GM13976 (cell line): Measurements from ENCODE around the gene NKAPL.

Experiments
- DNase-seq: peaks from one replicate; pipeline ENCODE4 v3.0.0; 2012; ENCODE audit warnings: low spot score
- in situ Hi-C: fragments of 300-500 bp; cut with MboI; formaldehyde crosslinking; loops from one replicate; pipeline ENCODE4 v1.12.0; 2022; ENCODE audit warnings: low sequenced_read_pairs, mixed read lengths, inconsistent platforms; ENCODE audit not compliant: unreplicated experiment
- TF ChIP-seq, protein P1 (sequence below): IDR thresholded peaks from 2 replicates; pipeline ENCODE4 v1.5.1; 2012; ENCODE audit warnings: borderline replicate concordance, mild to moderate bottlenecking; ENCODE audit not compliant: insufficient read depth; ENCODE audit errors: extremely low read depth, missing control alignments, control extremely low read depth

NKAPL gene

DNA sequence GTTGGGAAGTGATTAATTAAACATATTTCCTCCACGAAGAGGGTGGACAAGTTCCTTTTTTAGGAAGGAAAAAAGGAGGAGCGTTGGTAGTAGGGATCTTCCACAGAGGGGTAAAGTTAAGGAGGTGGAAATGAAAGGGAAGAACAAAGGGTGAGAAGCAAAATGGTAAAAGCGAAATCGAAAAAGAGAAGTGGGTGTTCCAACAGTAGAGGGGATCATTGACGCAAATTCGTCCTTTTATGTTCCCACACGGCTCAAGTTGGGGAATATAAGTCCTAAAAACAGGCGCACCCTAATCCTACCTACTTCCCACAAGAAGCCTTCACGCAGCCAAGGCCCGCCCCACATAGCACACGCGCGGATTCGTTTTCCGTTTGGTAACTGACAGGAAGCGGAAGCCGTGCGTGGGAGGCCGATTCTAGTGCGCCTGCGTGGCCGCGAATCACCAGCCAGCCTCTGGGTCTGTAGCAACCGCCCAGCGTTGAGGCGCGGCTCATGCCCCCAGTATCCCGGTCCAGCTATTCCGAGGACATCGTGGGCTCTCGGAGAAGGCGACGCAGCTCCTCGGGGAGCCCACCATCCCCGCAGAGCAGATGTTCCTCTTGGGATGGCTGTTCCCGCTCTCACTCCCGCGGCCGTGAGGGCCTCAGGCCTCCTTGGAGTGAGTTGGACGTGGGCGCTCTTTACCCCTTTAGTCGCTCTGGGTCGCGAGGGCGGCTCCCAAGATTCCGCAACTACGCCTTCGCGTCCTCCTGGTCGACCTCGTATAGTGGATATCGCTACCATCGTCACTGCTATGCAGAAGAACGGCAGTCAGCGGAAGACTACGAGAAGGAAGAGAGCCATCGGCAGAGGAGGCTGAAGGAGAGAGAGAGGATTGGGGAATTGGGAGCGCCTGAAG is at the start of gene NKAPL:
NKAPL (plus strand) TSS at position 421 of the 901 bp plus-strand sequence; CDS start at position 496, 75 bp downstream.
- DNase-seq: peak; percentile 64
- TF ChIP-seq, protein P1, sequence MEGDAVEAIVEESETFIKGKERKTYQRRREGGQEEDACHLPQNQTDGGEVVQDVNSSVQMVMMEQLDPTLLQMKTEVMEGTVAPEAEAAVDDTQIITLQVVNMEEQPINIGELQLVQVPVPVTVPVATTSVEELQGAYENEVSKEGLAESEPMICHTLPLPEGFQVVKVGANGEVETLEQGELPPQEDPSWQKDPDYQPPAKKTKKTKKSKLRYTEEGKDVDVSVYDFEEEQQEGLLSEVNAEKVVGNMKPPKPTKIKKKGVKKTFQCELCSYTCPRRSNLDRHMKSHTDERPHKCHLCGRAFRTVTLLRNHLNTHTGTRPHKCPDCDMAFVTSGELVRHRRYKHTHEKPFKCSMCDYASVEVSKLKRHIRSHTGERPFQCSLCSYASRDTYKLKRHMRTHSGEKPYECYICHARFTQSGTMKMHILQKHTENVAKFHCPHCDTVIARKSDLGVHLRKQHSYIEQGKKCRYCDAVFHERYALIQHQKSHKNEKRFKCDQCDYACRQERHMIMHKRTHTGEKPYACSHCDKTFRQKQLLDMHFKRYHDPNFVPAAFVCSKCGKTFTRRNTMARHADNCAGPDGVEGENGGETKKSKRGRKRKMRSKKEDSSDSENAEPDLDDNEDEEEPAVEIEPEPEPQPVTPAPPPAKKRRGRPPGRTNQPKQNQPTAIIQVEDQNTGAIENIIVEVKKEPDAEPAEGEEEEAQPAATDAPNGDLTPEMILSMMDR: no peak
- in situ Hi-C loops: no loop called here

DNA sequence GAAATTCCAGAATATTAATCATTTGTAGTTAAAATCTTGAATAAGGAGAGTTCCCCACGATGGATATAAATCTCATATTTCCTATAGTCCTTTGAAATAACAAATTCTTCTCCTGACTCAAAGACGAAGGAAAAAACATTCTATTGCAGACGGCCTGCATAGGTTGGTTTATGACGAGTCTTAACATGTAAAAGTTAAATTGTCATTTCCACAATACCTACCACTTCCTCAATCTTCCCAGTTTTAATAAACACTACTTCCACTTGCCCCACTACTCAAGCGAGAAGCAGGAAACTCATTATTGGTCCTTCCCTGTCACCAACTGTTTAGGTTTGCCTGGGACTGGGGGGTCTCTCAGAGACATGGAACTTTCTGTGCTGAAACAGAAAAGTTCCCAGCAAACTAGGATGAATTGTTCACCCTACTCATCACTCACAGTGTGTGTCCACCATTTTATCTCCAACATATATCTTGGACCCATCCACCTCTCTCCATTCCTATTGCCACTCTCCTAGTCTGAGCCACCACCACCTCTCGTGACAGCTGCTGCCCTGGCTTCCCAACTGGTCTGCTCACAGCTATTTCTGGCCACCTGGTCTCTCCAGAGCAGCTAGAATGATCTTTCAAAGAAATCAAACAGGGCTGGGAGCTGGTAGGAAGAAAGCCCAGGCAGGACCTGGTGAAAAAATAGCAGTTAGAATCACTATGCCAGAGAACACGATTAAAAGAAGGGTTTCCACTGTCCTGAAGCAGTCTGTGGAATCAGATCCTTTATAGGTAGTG is 49.2 kb upstream of the NKAPL start:
- DNase-seq: no peak
- TF ChIP-seq, protein P1: no peak
- in situ Hi-C loops: no loop called here

DNA sequence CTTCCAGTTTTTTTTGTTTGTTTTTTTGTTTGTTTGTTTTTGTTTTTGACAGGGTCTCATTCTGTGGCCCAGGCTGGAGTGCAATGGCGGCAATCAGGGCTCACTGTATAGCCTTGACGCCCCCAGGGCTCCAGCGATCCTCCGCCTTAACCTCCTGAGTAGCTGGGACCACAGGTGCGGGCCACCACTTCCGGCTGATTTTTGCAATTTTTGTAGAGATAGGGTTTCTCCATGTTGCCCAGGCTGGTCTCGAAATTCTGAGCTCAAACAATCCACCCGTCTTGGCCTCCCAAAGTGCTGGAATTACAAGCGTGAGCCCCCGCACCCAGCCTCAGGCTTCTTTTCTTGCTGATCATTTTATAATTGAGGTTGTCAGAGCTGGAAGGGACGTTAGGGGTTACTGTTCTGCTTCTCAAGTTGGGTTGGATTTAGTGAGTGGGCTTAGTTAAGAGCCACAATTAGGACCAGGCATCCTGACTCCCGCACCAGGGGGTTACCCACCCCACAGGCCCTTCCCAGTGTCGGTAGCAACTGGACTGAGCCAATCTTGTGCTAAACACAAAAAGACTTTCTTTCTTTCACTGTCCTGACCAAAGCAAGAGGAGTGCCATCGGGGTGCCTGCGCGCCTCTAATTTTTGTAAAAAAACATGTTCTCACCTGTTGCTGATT is 47.1 kb upstream of the NKAPL start:
- DNase-seq: no peak
- in situ Hi-C loops: no loop called here
- TF ChIP-seq, protein P1: no peak

DNA sequence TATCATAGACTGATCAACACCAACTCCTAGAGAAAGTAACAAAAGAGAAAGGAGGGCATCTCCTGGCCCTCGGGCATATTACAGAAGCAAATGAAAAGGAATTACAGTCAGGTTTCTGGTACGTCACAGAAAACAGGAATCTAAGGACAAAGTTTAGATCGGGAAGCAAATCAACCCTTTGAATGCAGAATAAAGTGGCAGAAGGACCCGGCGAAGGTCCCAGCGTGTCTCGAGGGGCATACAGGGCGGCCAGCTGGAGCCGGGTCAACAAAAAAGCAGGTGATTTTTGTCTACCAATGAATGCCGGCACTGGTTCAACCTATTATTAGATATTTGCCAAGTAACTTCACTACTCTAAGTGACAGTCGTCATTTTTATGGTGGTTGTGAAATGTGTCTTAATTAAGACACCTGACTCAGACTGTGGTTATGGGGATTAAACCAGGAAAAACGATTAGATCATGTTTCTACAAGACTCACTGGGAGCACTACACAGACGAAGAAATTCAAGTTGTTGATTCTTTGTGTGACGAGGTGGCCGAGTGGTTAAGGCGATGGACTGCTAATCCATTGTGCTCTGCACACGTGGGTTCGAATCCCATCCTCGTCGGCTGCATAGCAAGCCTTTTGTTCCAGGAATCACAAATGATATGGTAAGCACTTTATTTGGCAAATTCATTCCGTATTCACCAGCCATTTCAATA is 46.4 kb upstream of the NKAPL start:
- TF ChIP-seq, protein P1: no peak
- DNase-seq: peak; percentile 74
- in situ Hi-C loops: no loop called here

DNA sequence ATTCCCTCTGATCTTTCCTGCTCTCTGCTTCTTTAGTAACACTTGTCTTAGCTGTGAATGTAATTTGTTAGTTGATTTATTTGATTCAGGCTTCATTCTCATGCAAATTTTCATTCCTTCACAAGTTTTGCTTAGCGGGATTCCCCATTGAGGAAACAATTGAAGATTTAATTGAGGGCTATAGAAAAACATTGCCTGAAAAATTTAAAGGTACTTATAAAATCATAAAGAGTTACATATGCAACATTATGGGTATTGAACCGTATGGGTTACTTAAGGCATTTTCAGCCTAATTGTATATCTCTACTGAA is 45.9 kb upstream of the NKAPL start:
- TF ChIP-seq, protein P1: no peak
- in situ Hi-C loops: no loop called here
- no peak for DNase-seq

DNA sequence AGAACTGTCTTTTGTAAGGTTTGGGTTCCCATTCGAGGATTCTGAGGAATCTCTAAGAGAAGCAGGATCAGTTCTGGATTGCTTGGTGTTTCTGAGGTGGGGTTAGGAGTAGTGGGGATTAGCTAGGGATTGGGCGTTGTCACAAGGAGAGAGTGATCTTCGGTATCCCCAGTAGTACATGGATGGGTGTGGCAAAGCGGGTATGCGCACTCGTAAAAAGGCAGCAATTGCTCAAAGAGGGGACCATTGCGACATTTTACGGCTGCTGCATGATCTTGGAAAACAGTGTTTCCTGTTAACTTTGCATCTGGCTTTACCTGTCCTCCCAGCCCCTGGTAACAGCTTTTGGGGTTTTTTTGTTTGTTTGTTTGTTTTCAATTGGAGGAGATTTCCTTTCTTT is 43.7 kb upstream of the NKAPL start:
- in situ Hi-C loops: no loop called here
- TF ChIP-seq, protein P1: no peak
- no peak for DNase-seq
